ENCODE data around the gene SEL1L. TPM values are rescaled to one million over a fixed set of nuclear protein-coding genes. Genes with fewer than 3 reads are reported as not detected.
A peak's percentile ranks its signal among the peaks of the same experiment; 100 is the strongest.

The SEL1L gene
- polyA plus RNA-seq, 1 experiment, result 40.7 TPM

DNA sequence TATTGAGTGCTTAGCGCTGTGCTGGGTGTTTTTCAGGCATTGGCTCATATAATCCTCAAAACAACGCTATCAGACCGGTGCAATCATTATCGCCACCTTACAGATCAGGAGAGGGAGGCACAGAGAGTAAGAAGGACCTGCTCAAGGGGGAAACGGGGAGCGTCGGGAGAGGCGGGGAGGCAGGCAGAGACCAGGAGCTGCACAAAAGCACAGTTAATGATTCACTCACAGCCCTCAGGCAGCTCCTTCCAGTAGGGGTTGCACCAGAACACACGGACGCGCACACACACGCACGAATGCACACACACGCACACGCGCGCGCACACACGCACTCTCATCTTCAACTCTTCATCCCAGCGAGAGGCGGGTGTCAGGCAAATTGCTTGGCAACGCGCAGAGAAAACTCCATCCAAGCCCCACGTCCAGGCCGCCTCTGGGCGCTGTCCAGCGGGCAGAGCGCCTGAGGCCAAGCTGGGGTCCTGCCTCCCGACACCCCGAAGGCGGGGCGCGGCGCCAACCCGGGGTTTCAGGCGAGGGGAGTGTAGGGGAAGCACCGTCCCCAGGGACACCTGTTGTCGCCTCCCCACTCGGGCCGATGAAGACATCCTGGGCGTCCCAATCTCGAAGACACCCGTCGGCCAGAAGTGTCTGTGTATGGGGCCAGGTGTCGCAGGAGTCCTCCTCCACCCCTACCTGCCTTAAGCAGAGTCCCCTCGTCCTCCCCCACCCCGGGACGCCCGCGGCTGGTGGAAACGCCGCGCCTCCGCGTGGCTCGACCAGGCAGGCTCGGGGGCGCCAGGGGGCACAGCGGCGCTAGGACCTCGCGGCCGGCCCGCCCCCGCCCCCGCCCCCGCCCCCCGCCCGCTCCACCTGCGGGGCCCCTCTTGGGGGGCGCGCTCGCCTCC, 98.0 kb downstream of the SEL1L start:
- CTCF ChIA-PET, result interaction anchor here (0.7 to 1.9 kb wide), 3 partner anchors 17 to 29 kb away, joined by 3 to 6 read pairs (median 4); no protein-coding TSS in a partner anchor

DNA sequence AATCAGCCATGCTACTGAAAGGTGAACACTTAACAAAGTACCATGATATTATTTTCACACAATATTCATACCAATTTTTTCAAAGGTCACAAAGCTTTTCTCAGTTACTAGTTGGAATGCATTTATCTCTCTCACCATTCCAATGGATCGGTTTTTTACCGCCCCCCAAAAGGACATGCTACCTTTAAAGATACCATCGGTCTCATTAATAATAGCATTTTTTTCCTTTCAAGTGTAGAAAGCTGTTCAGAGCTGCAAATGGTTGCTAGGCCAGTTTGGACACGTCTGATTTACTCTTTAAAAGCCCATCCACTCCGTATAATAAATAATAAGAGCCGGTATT, 98.6 kb downstream of the SEL1L start:
- H3K27me3 ChIP-seq (ENCODE audit: control insufficient read depth, insufficient read depth, low read length), result peaks cover 47% of the 10 kb centered on the region
- POLR2A ChIA-PET, result interaction anchor here (2.4 kb wide), 1 partner anchor 214 kb away, joined by 5 read pairs; the partner anchor contains the start of gene GTF2A1
- CTCF ChIA-PET, result interaction anchor here (0.6 to 1.9 kb wide), 2 partner anchors 18 to 30 kb away, joined by 4 to 6 read pairs; no protein-coding TSS in a partner anchor
- DNase-seq (ENCODE audit: low read depth, low spot score), result no peak
- H3K4me3 ChIP-seq (ENCODE audit: low read depth, low read length), result no peak overlapping the region
- no peak overlapping the region for H3K27ac ChIP-seq (ENCODE audit: low read depth, low read length)
- TF ChIP-seq, protein P1, sequence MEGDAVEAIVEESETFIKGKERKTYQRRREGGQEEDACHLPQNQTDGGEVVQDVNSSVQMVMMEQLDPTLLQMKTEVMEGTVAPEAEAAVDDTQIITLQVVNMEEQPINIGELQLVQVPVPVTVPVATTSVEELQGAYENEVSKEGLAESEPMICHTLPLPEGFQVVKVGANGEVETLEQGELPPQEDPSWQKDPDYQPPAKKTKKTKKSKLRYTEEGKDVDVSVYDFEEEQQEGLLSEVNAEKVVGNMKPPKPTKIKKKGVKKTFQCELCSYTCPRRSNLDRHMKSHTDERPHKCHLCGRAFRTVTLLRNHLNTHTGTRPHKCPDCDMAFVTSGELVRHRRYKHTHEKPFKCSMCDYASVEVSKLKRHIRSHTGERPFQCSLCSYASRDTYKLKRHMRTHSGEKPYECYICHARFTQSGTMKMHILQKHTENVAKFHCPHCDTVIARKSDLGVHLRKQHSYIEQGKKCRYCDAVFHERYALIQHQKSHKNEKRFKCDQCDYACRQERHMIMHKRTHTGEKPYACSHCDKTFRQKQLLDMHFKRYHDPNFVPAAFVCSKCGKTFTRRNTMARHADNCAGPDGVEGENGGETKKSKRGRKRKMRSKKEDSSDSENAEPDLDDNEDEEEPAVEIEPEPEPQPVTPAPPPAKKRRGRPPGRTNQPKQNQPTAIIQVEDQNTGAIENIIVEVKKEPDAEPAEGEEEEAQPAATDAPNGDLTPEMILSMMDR (IDR thresholded peaks at IDR 0.05; ENCODE audit: low read depth, low read length), result no peak
- no peaks in the 10 kb centered on the region; the same call in 1 of the 2 replicates for H3K9me3 ChIP-seq (ENCODE audit: control insufficient read depth, insufficient read depth, low read length)

More for the DNA sequence above, 98.0 kb downstream of the SEL1L start:
- TF ChIP-seq, protein P1 (IDR thresholded peaks at IDR 0.05; ENCODE audit: low read depth, low read length), result no peak
- no peak for DNase-seq (ENCODE audit: low read depth, low spot score)
- no peak overlapping the region for H3K27ac ChIP-seq (ENCODE audit: low read depth, low read length)
- peak overlapping the region; percentile 22; the same call in 1 of the 2 replicates for H3K4me3 ChIP-seq (ENCODE audit: low read depth, low read length)
- POLR2A ChIA-PET, result interaction anchor here (2.4 kb wide), 1 partner anchor 215 kb away, joined by 5 read pairs; the partner anchor contains the start of gene GTF2A1
- H3K27me3 ChIP-seq (ENCODE audit: control insufficient read depth, insufficient read depth, low read length), result peaks cover 52% of the 10 kb centered on the region
- H3K9me3 ChIP-seq (ENCODE audit: control insufficient read depth, insufficient read depth, low read length), result no peaks in the 10 kb centered on the region; the same call in 1 of the 2 replicates

DNA sequence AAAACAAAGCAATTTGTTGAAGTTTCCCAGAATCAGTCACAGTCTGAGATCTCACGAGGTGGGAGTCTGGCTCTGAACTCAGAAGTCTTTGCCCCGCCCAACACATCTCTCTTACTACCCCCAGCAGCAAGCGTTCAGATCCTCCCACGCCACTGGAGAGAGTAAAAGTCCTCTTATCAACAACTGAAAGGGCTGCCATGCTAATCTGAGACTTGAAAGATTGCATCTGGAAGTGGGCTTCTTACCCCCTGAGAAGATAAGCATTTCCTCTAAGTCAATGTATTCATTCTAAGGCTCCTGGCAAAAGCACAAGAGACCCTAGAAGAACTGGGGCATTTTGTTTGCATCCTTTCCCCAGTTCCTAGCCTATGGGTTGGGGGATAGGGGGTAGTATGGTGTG, 99.4 kb downstream of the SEL1L start:
- POLR2A ChIA-PET, result interaction anchor here (2.4 kb wide), 1 partner anchor 213 kb away, joined by 5 read pairs; the partner anchor contains the start of gene GTF2A1
- no peak for DNase-seq (ENCODE audit: low read depth, low spot score)
- TF ChIP-seq, protein P1 (IDR thresholded peaks at IDR 0.05; ENCODE audit: low read depth, low read length), result no peak
- Histone ChIP-seq H3K27ac (ENCODE audit: low read depth, low read length) (no peak overlapping the region), H3K27me3 (ENCODE audit: control insufficient read depth, insufficient read depth, low read length) (peaks cover 47% of the 10 kb centered on the region), H3K4me3 (ENCODE audit: low read depth, low read length) (no peak overlapping the region), H3K9me3 (ENCODE audit: control insufficient read depth, insufficient read depth, low read length) (no peaks in the 10 kb centered on the region; the same call in 1 of the 2 replicates)
- CTCF ChIA-PET, result no interaction called here

DNA sequence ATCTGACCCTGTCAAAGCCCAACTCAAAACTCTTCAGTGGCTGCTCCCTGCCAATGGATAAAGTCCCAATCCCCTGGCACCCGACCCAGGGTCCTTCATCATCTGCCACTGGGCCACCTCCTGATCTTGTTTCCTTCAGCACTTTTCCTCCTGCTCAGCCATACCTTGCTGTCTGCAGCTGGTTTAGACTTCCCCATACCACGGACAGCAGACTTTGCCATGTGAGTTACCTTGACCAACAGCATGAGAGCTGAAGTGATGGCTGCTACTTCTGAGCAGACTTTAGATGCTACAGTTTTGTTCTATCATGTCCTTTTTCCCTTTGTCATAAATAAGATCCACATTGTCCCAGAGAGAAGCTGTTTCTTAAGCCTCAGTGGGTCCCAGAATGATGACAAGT, 100.3 kb downstream of the SEL1L start:
- DNase-seq (ENCODE audit: low read depth, low spot score), result no peak
- TF ChIP-seq, protein P1 (IDR thresholded peaks at IDR 0.05; ENCODE audit: low read depth, low read length), result no peak
- no peak overlapping the region for H3K27ac ChIP-seq (ENCODE audit: low read depth, low read length)
- H3K4me3 ChIP-seq (ENCODE audit: low read depth, low read length), result no peak overlapping the region
- ChIA-PET CTCF (no interaction called here), POLR2A (no interaction called here)
- H3K27me3 ChIP-seq (ENCODE audit: control insufficient read depth, insufficient read depth, low read length), result peaks cover 43% of the 10 kb centered on the region
- H3K9me3 ChIP-seq (ENCODE audit: control insufficient read depth, insufficient read depth, low read length), result no peaks in the 10 kb centered on the region; the same call in 1 of the 2 replicates

DNA sequence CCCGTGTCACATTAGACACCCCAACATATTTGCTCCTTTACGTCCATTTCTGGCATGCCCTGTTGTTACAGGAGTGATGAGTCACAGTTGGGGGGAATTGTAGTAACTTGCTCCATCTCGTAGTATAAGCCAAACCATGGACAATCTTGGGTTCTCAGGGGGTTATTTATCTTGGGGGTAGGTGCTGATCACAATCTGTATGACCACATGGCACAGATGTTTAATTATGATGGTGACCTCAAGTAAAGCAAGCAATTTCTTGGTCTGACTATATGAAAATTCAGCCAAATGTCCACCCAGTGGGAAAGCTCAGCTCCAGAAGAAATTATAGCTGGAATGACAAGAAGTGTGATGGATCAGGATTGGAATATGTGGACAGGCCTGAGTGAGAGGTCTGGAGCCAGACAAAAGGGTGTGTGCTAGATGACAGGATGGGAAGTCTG, 101.4 kb downstream of the SEL1L start:
- H3K27me3 ChIP-seq (ENCODE audit: control insufficient read depth, insufficient read depth, low read length), result peaks cover 38% of the 10 kb centered on the region
- H3K27ac ChIP-seq (ENCODE audit: low read depth, low read length), result no peak overlapping the region
- no peak overlapping the region for H3K4me3 ChIP-seq (ENCODE audit: low read depth, low read length)
- TF ChIP-seq, protein P1 (IDR thresholded peaks at IDR 0.05; ENCODE audit: low read depth, low read length), result no peak
- no peak for DNase-seq (ENCODE audit: low read depth, low spot score)
- POLR2A ChIA-PET, result no interaction called here
- no peaks in the 10 kb centered on the region; the same call in 1 of the 2 replicates for H3K9me3 ChIP-seq (ENCODE audit: control insufficient read depth, insufficient read depth, low read length)
- CTCF ChIA-PET, result no interaction called here

Data from AG04450 (cell line).